Activated CD8-positive, alpha-beta memory T cell treated with anti-CD3 and anti-CD28 coated beads for 36 hours (primary cell): ENCODE measurements around the gene ALS2CL. TPM values are rescaled to one million over a fixed set of nuclear protein-coding genes. Genes with fewer than 3 reads are reported as not detected.

Experiments used
- CTCF ChIA-PET: fragments of 350-600 bp; sonication (Branson Sonifier 250); formaldehyde crosslinking; loops from one replicate; lab custom pipeline; 2021; ENCODE audit warnings: antibody characterized with exemption; lab: Charles Lee
- POLR2A ChIA-PET: fragments of 350-600 bp; sonication (Branson Sonifier 250); formaldehyde crosslinking; loops from one replicate; lab custom pipeline; 2021; ENCODE audit warnings: antibody characterized with exemption; lab: Charles Lee
- total RNA-seq, 2 experiments: library from RNA; stranded (reverse); gene quantifications; one replicate each; pipeline ENCODE4 v1.2.3, GENCODE V29; 2021

ALS2CL gene
- total RNA-seq, 2 experiments from 2014 or later: 0.69 to 0.82 TPM

DNA sequence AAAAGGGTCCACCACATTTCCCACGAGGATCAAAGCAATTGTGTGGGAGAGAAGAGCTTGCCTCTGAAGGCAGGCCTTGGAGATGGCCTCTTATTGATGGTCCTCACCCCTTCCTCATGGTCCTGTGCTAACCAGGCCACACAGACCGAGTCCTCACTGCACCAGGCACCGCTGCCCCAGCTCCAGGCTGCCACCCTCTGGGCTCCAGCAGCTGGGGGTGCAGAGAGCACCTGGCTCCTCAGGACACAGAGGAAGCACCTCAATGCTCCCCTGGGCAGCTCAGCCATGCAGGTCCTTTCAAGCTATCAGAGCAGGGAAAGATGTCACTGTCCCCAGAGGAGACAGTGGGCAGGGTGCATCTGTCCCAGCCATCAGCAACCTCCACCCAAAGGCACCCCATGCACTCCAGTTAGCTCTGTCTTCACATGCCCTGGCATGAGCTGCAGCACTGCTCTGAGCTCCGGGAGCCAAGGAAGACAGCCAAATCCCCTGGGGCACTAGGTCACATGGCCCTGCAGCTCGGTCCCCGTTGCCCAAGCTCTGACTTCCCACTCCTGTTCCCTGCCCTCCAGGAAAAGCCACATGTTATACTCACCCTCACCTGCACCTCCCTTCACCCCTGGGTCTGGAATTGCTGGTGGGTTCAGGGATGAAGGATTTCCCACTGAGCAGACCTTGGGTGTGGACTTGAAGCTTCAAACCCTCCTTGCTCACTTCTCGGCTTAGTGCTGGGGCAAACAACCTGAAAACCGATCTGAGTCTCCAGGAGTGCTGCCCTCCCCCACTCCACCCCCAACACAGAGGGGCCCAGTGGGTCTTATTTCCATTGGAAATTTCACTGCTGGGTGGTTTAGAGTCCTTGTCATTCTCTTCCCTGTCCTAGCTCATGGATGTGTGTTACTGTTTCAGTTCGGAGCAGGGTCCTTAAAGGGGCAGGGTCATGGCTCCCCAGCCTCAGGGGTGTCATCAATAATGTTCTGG is 32.6 kb downstream of the ALS2CL start:
- CTCF ChIA-PET: no interaction called here
- POLR2A ChIA-PET: no interaction called here

DNA sequence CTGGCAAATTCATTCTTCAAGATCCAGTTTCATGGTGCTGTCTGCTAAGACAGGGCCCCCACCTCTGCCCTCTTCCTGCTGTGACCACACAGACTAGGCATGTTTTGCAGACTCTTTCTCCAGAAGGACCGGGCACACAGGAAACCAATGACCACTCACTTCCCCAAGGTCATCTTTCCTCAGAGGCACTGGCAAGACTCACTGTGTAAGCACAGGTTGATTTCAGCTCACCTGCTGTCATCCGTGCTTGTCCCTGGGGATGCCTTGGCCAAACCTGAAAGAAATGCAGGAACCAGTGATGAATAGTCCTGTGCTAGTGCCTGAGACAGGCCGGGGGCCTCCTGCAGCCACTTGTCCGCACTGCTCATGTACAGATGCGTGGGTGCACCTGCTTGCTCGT is 33.5 kb downstream of the ALS2CL start:
- CTCF ChIA-PET: interaction anchor here (1.5 kb wide), 1 partner anchor 171 kb away, joined by 3 read pairs; no protein-coding TSS in a partner anchor

DNA sequence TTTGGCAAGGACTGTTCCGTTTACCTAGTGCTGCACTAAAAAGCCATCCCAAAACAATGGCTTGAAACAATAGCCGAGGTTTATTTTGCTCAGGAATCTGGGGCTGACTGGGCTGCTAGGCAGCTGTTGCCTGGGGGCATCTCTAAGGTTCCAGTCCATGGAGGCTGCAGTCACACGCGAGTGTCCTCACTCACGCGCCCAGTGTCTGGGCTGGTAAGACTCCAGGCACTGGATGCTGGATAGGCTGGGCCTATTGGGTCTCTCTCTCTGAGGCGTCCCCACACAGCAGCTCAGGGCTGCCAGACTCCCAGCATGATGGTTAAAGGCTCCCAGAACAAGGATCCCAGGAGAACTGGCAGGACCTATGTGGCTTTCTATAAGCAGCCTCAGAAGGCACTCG is 34.2 kb downstream of the ALS2CL start:
- CTCF ChIA-PET: interaction anchor here (1.5 kb wide), 1 partner anchor 170 kb away, joined by 3 read pairs; no protein-coding TSS in a partner anchor
- POLR2A ChIA-PET: no interaction called here

More for the DNA sequence above, 33.5 kb downstream of the ALS2CL start:
- POLR2A ChIA-PET: no interaction called here

- CTCF ChIA-PET: no interaction called here
- POLR2A ChIA-PET: no interaction called here
Measured at GRCh38 chr3:46656778-46657556, 36.5 kb downstream of the ALS2CL start.

DNA sequence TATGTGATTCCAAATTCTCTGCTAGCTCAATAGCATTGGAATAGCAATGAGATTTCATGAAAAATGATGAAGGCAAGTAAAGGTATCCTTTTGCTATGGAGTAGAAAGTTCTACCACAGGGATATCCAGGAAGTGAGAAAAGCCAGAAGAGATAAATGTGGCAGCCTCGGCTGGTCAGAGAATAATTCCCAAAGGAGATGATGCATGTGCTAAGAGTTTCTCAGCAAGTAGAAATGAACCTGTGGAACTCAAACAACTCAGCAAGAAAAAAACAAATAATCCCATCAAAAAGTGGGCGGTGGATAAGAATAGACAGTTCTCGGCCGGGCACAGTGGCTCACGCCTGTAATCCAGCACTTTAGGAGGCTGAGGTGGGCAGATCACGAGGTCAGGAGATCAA is 38.2 kb downstream of the ALS2CL start:
- ChIA-PET POLR2A (no interaction called here), CTCF (no interaction called here)

- ChIA-PET CTCF (no interaction called here), POLR2A (no interaction called here)
Measured at GRCh38 chr3:46651084-46651483, 42.4 kb downstream of the ALS2CL start.

- CTCF ChIA-PET: no interaction called here
Measured at GRCh38 chr3:46649436-46649835, 44.0 kb downstream of the ALS2CL start.

GRCh38 chr3:46648096-46648495 is 45.4 kb downstream of the ALS2CL start:
- ChIA-PET POLR2A (no interaction called here), CTCF (no interaction called here)

More at GRCh38 chr3:46649436-46649835, 44.0 kb downstream of the ALS2CL start:
- POLR2A ChIA-PET: no interaction called here

GRCh38 chr3:46646700-46647099 is 46.8 kb downstream of the ALS2CL start:
- CTCF ChIA-PET: no interaction called here

GRCh38 chr3:46643701-46644100 is 49.8 kb downstream of the ALS2CL start:
- ChIA-PET CTCF (no interaction called here), POLR2A (no interaction called here)

More at GRCh38 chr3:46646700-46647099, 46.8 kb downstream of the ALS2CL start:
- POLR2A ChIA-PET: no interaction called here

- ChIA-PET POLR2A (no interaction called here), CTCF (no interaction called here)
Measured at GRCh38 chr3:46642971-46643370, 50.5 kb downstream of the ALS2CL start.

- POLR2A ChIA-PET: no interaction called here
- CTCF ChIA-PET: interaction anchor here (0.7 to 1.2 kb wide), 3 partner anchors 10 to 226 kb away, joined by 3 to 5 read pairs (median 4); no protein-coding TSS in a partner anchor
Measured at GRCh38 chr3:46640927-46641326, 52.6 kb downstream of the ALS2CL start.

DNA sequence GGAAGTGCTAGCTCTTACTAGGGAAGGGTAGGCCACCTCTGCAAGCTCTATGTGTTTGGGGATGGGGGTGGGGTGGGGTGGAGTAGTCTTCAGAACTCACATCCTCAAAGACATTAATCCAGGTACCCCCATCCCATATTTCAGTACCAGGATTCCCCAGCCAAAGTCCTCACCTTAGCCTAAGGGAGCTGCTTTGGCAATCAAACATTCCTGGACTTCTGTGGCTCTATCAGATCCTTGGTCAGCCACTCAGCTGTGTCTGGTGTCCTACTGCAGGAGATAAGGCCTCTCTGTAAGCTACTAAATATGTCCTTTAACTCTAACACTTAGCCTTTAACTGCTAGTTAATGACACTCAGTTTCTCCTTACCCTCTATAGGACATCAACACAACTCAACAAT is 54.3 kb downstream of the ALS2CL start:
- ChIA-PET CTCF (interaction anchor here (1.2 to 1.3 kb wide), 2 partner anchors 9 to 150 kb away, joined by 4 to 5 read pairs; no protein-coding TSS in a partner anchor), POLR2A (no interaction called here)

DNA sequence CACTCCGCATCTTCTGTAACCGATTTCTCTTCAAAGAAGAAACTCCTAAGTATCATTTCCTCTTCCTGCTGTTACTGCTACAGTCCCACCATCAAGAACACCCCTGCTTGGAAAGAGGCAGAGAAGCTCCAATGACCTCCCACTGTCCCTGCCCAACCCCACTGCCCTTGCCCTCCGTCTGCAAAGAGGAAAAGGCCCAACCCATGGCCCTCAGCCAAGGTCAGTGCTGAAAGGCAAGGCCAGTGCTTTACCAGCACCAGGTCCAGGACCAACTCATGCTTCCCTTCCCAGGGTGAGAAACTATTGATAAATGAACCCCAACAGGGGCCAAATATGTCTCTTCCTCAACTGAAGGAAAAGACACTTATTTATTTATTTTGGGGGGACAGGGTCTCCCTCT is 58.6 kb downstream of the ALS2CL start:
- ChIA-PET POLR2A (no interaction called here), CTCF (no interaction called here)

DNA sequence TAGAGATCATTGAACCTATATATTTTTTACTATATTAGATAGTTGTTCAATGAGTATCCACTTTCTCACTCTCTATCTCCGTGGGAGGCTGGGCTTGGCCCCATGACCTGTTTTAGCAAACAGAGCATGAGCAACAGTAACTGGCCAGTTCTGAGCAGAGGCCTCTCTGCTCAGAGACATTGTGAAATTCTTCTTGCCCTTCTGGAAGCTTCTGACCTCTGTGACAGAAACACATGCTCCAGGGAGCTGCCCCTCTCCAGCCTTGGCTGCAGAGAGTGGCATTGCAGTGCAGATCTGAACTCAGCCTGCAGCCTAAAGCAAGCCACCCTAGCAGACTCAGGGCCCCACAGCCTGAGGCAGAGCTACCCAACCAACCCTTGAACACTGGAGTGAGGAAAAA is 60.7 kb downstream of the ALS2CL start:
- ChIA-PET CTCF (interaction anchor here (7.5 kb wide), 1 partner anchor 144 kb away, joined by 72 read pairs; no protein-coding TSS in a partner anchor), POLR2A (no interaction called here)

DNA sequence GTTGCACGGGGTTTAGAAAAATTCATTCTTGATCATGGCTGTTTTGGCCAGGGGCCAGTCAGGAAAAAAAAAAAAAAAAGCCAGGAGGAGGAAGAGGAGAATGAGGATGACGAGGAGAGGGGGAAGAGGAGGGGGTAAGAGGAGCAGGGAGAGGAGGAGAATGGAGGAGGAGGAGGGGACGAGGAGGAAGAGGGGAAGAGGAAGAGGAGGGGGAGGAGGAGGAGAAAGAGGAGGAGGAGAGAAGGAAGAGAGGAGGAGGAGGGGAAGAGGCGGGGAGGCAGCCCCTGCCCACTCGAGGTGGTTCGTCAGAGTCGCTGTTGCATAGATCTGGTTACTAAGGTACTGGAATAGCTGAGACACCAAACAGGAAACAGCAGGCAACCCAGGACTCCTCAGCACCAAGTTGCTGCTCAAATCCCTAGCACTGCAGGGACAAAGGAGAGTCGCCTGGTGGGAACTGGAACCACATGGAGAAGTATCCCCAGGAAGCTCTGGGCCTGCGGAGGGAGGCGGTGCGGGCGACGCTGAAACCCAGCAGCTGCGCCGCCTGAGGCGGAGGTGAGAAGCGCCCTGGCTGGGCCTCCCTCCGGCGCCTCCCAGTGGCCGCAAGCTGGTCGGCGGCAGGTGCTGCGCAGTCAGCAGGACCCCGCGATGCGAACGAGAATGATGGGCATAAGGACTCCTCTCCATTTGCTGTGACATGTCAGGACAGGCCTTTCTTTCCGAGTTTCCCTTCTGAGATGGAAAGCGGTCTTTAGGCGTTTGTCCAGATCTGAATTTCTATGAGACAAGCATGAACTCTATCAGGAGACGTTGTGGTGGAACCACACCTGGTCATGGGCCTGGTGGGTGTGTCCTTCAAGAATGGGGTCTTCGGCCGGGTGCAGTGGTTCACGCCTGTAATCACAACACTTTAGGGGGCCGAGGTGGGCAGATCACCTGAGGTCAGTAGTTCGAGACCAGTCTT is 63.6 kb downstream of the ALS2CL start:
- CTCF ChIA-PET: interaction anchor here (0.6 to 7.5 kb wide), 11 partner anchors 9 to 995 kb away, joined by 3 to 72 read pairs (median 4); partner anchors contain the start of genes CCR5AS and CCRL2
- POLR2A ChIA-PET: no interaction called here

DNA sequence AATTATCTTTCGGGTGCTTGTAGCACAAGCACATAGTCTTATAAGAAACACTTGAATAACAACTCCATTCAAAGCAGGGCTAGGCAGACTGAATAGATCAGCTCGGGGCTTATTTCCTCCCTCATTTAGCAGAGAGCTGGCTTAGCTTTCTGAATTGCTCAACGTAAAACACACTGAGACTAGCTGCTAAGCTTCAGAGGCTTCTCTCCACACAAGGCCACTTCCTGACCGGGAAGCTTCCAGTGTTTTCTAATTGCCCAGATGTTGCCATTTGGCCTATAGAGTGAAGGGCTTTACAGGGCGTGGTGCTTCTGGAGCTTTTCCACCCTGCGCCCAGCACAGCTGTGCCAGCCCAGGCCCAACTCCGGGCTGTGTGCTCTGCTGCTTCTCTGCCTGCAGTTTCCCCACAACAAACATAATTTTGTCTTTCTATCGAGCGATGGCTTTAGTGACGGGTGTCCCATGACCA is 64.5 kb downstream of the ALS2CL start:
- CTCF ChIA-PET: interaction anchor here (0.6 to 7.5 kb wide), 8 partner anchors 129 to 996 kb away, joined by 3 to 72 read pairs (median 4); partner anchors contain the start of genes CCR5AS and CCRL2
- POLR2A ChIA-PET: no interaction called here

DNA sequence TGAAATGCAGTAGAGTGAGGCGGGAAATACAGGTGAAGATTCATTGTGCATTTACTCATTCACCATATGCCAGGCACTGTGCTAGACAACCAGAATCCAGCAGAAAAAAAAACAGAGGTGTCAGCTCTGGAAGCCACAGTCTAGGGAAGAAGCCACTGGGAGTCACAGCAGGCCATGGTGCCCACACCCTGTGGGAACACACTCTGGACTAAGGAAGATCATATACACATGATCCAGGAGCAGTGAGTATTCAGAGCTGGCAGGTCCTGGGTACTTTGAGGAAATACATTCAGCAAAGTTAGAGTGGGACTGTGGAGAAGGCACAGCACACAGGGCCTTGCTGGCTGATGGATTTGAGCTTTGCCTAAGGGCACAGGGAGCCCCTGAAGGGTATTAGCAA is 66.4 kb downstream of the ALS2CL start:
- CTCF ChIA-PET: interaction anchor here (7.5 kb wide), 1 partner anchor 139 kb away, joined by 72 read pairs; no protein-coding TSS in a partner anchor
- POLR2A ChIA-PET: no interaction called here
